ENCODE data around the gene RPS2.

The RPS2 gene

GRCh38 chr16:1998852-1999801 is 34.5 kb upstream of the RPS2 start:
- no peak for DNase-seq (ENCODE audit: low read depth in 2 of 2)

- DNase-seq (ENCODE audit: low read depth in 2 of 2): no peak
Observed at GRCh38 chr16:1998360-1998835, 33.8 kb upstream of the RPS2 start.

- no peak for DNase-seq (ENCODE audit: low read depth in 2 of 2)
Observed at GRCh38 chr16:1997494-1998359, 33.1 kb upstream of the RPS2 start.

GRCh38 chr16:1993731-1994131 is 29.1 kb upstream of the RPS2 start:
- DNase-seq (ENCODE audit: low read depth in 2 of 2): no peak

- no peak for DNase-seq (ENCODE audit: low read depth in 2 of 2)
Observed at GRCh38 chr16:1992704-1993317, 28.2 kb upstream of the RPS2 start.

- DNase-seq (ENCODE audit: low read depth in 2 of 2): peak; percentile 97 to 98
Observed at GRCh38 chr16:1991948-1992703, 27.5 kb upstream of the RPS2 start.

- no peak for DNase-seq (ENCODE audit: low read depth in 2 of 2)
Observed at GRCh38 chr16:1991588-1991947, 26.9 kb upstream of the RPS2 start.

- no peak for DNase-seq (ENCODE audit: low read depth in 2 of 2)
Observed at GRCh38 chr16:1991135-1991551, 26.5 kb upstream of the RPS2 start.

GRCh38 chr16:1990351-1991134 is 25.9 kb upstream of the RPS2 start:
- DNase-seq (ENCODE audit: low read depth in 2 of 2): no peak

GRCh38 chr16:1990101-1990350 is 25.4 kb upstream of the RPS2 start:
- DNase-seq (ENCODE audit: low read depth in 2 of 2): no peak

- no peak for DNase-seq (ENCODE audit: low read depth in 2 of 2)
Observed at GRCh38 chr16:1989209-1990100, 24.8 kb upstream of the RPS2 start, which contains the start of gene SYNGR3. SYNGR3 (plus strand) TSS chr16:1989970; CDS start chr16:1990103, 133 bp downstream.

GRCh38 chr16:1987198-1987597 is 22.6 kb upstream of the RPS2 start:
- DNase-seq (ENCODE audit: low read depth in 2 of 2): no peak

- no peak for DNase-seq (ENCODE audit: low read depth in 2 of 2)
Observed at GRCh38 chr16:1985466-1986150, 21.0 kb upstream of the RPS2 start.

- DNase-seq (ENCODE audit: low read depth in 2 of 2): no peak
Observed at GRCh38 chr16:1984347-1985225, 20.0 kb upstream of the RPS2 start.

GRCh38 chr16:1983544-1984346 is 19.1 kb upstream of the RPS2 start, which contains the start of gene GFER:
GFER (plus strand) TSS chr16:1984193; CDS start chr16:1984219, 26 bp downstream.
- DNase-seq (ENCODE audit: low read depth in 2 of 2): peak in 1 of 2 donors; percentile 74

GRCh38 chr16:1982991-1983543 is 18.4 kb upstream of the RPS2 start:
- no peak for DNase-seq (ENCODE audit: low read depth in 2 of 2)

- DNase-seq (ENCODE audit: low read depth in 2 of 2): no peak
Observed at GRCh38 chr16:1982013-1982433, 17.4 kb upstream of the RPS2 start.
